ENCODE results near the gene YARS2. TPM values are rescaled to one million over a fixed set of nuclear protein-coding genes. Genes with fewer than 3 reads are reported as not detected.
"Not testable (repeated sequence)": the region's sequence is repeated elsewhere in the genome, so short reads cannot be mapped to it uniquely, and the experiment has no call there.

YARS2 gene
- total RNA-seq, 4 donors from 2014 or later = 16.9 to 35.7 (median 19.8) TPM

- 89 to 92% methylated on average over 2 of the region's 2 CpGs for WGBS, 2 donors
- intact Hi-C loops (cut with DNase I; ENCODE audit: low total_unique reads) = no loop called here
- TF ChIP-seq POLR2A (IDR thresholded peaks at IDR 0.05) = no peak
- no peak for TF ChIP-seq CTCF (IDR thresholded peaks at IDR 0.05)
- DNase-seq (ENCODE audit: low spot score in 2 of 2) = no peak
- H3K4me3 ChIP-seq (ENCODE audit: low read depth, poor library complexity, severe bottlenecking) = no peak overlapping the region
Observed at GRCh38 chr12:32708926-32709325, 46.8 kb downstream of the YARS2 start.

- intact Hi-C loops (cut with DNase I; ENCODE audit: low total_unique reads) = no loop called here
- no peak for DNase-seq (ENCODE audit: low spot score in 2 of 2)
- WGBS, 2 donors = 94 to 96% methylated on average over 2 of the region's 2 CpGs
- H3K4me3 ChIP-seq (ENCODE audit: low read depth, poor library complexity, severe bottlenecking) = no peak overlapping the region
- TF ChIP-seq CTCF (IDR thresholded peaks at IDR 0.05) (no peak), POLR2A (IDR thresholded peaks at IDR 0.05) (no peak)
Observed at GRCh38 chr12:32706335-32707024, 49.2 kb downstream of the YARS2 start.

- no peak for DNase-seq (ENCODE audit: low spot score in 2 of 2)
- H3K4me3 ChIP-seq (ENCODE audit: low read depth, poor library complexity, severe bottlenecking) = no peak overlapping the region
- no peak for TF ChIP-seq CTCF (IDR thresholded peaks at IDR 0.05)
- no peak for TF ChIP-seq POLR2A (IDR thresholded peaks at IDR 0.05)
- intact Hi-C loops (cut with DNase I; ENCODE audit: low total_unique reads) = no loop called here
Observed at GRCh38 chr12:32705783-32706182, 49.9 kb downstream of the YARS2 start.

GRCh38 chr12:32702946-32703345 lies 52.8 kb downstream of the YARS2 start:
- intact Hi-C loops (cut with DNase I; ENCODE audit: low total_unique reads) = no loop called here

GRCh38 chr12:32702473-32702872 lies 53.2 kb downstream of the YARS2 start:
- intact Hi-C loops (cut with DNase I; ENCODE audit: low total_unique reads) = no loop called here
- DNase-seq (ENCODE audit: low spot score in 2 of 2) = no peak
- no peak overlapping the region for H3K4me3 ChIP-seq (ENCODE audit: low read depth, poor library complexity, severe bottlenecking)
- TF ChIP-seq CTCF (IDR thresholded peaks at IDR 0.05) = no peak
- no peak for TF ChIP-seq POLR2A (IDR thresholded peaks at IDR 0.05)

More at GRCh38 chr12:32702946-32703345, 52.8 kb downstream of the YARS2 start:
- WGBS, 2 donors = 94 to 97% methylated on average over 1 of the region's 1 CpG
- DNase-seq (ENCODE audit: low spot score in 2 of 2) = no peak
- no peak for TF ChIP-seq POLR2A (IDR thresholded peaks at IDR 0.05)
- TF ChIP-seq CTCF (IDR thresholded peaks at IDR 0.05) = no peak
- H3K4me3 ChIP-seq (ENCODE audit: low read depth, poor library complexity, severe bottlenecking) = no peak overlapping the region

GRCh38 chr12:32699437-32699836 lies 56.3 kb downstream of the YARS2 start:
- DNase-seq (ENCODE audit: low spot score in 2 of 2); H3K4me3 ChIP-seq (ENCODE audit: low read depth, poor library complexity, severe bottlenecking); intact Hi-C loops (cut with DNase I; ENCODE audit: low total_unique reads): not testable (repeated sequence)
- 90 to 93% methylated on average over 8 of the region's 8 CpGs for WGBS, 2 donors

All from lower leg skin (tissue), 4 donors.